ENCODE results near the gene KDM3B.

KDM3B gene

GRCh38 chr5:138331449-138332368 lies 20.8 kb upstream of the KDM3B start, which contains the start of gene CDC25C:
Gene CDC25C, minus strand, starts transcription at chr5:138331804. Its CDS starts 624 bp downstream, at chr5:138331180.
- Histone ChIP-seq H3K4me2 (ENCODE audit: low read length) (peak within 1 kb of the TSS; percentile 88), H3K27ac (ENCODE audit: low read depth, low read length) (peak within 1 kb of the TSS; percentile 47), H3K79me2 (ENCODE audit: control insufficient read depth, low read length) (peaks cover 17% of the 10 kb centered on the region), H3F3A (ENCODE audit: control insufficient read depth, insufficient read depth) (no peaks in the 10 kb centered on the region), H3K4me3 (ENCODE audit: low read length) (peak within 1 kb of the TSS; percentile 83), H4K20me1 (ENCODE audit: control insufficient read depth, insufficient read depth, low read depth, low read length) (no peaks in the 10 kb centered on the region), H3K36me3 (ENCODE audit: control insufficient read depth, low read length) (peaks cover 11% of the 10 kb centered on the region), H3K27me3 (ENCODE audit: control insufficient read depth, low read length) (no peaks in the 10 kb centered on the region), H3K9me3 (ENCODE audit: control insufficient read depth, insufficient read depth, low read length) (no peaks in the 10 kb centered on the region), H3K9me2 (replicated peaks; ENCODE audit: control insufficient read depth, low read length) (no peaks in the 10 kb centered on the region), H3K4me1 (ENCODE audit: control insufficient read depth, low read length) (peaks cover 15% of the 10 kb centered on the region)
- TF ChIP-seq EZH2phosphoT487 (IDR thresholded peaks at IDR 0.05; ENCODE audit: borderline replicate concordance, low read length) (no peak), CTCF (IDR thresholded peaks at IDR 0.05; ENCODE audit: low read depth, low read length, poor library complexity, severe bottlenecking) (no peak)

- no peaks in the 10 kb centered on the region for H3K27me3 ChIP-seq (ENCODE audit: control insufficient read depth, low read length)
- H3K9me2 ChIP-seq (replicated peaks; ENCODE audit: control insufficient read depth, low read length) = no peaks in the 10 kb centered on the region
- TF ChIP-seq CTCF (IDR thresholded peaks at IDR 0.05; ENCODE audit: low read depth, low read length, poor library complexity, severe bottlenecking) = no peak
- no peak for TF ChIP-seq EZH2phosphoT487 (IDR thresholded peaks at IDR 0.05; ENCODE audit: borderline replicate concordance, low read length)
- H3F3A ChIP-seq (ENCODE audit: control insufficient read depth, insufficient read depth) = no peaks in the 10 kb centered on the region
- H3K9me3 ChIP-seq (ENCODE audit: control insufficient read depth, insufficient read depth, low read length) = no peaks in the 10 kb centered on the region
- H3K36me3 ChIP-seq (ENCODE audit: control insufficient read depth, low read length) = peaks cover 11% of the 10 kb centered on the region
- peaks cover 31% of the 10 kb centered on the region for H3K4me1 ChIP-seq (ENCODE audit: control insufficient read depth, low read length)
- no peaks in the 10 kb centered on the region for H4K20me1 ChIP-seq (ENCODE audit: control insufficient read depth, insufficient read depth, low read depth, low read length)
- no peak overlapping the region for H3K4me3 ChIP-seq (ENCODE audit: low read length)
- no peak overlapping the region for H3K4me2 ChIP-seq (ENCODE audit: low read length)
- peaks cover 33% of the 10 kb centered on the region for H3K79me2 ChIP-seq (ENCODE audit: control insufficient read depth, low read length)
- no peak overlapping the region for H3K27ac ChIP-seq (ENCODE audit: low read depth, low read length)
These were observed 17.5 kb upstream of the KDM3B start for GRCh38 chr5:138334867-138335447.

DNA sequence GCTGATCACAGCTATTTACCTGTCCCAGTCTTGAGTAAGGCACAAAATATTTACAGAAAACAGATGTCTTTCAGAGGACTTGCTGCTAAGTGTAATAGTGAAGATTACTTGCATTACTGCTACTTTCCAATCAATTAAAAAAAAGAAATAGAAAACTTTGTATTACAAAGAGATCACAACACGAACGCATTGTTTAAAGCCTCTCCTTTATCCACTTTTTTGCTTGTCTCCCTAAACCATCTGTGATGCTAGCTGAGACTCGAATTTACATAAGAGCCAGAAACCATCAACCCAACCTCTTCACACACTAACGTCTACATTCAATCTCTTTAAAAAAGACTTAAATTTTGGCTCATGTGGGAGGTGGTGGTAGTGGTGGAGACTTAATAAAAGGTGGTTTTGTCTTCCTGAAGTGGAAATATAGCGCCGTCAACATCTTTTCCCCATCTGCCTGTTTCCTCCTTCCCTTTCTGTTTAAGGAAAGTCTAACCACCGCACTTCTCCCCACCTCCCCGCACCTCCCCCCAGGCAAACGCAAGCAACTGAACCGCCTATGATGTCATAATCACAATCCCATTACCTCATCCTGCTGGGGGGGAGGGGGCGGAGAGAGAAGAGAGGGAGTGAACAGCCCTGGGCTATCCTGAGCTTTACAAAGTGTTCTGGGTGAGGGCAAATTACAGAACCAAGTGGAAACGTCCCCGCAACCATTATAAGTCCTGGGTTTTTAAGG lies 15.4 kb upstream of the KDM3B start:
- Histone ChIP-seq H3K9me2 (replicated peaks; ENCODE audit: control insufficient read depth, low read length) (no peaks in the 10 kb centered on the region), H3K9me3 (ENCODE audit: control insufficient read depth, insufficient read depth, low read length) (no peaks in the 10 kb centered on the region), H3K27me3 (ENCODE audit: control insufficient read depth, low read length) (no peaks in the 10 kb centered on the region), H3K79me2 (ENCODE audit: control insufficient read depth, low read length) (peaks cover 38% of the 10 kb centered on the region), H4K20me1 (ENCODE audit: control insufficient read depth, insufficient read depth, low read depth, low read length) (no peaks in the 10 kb centered on the region; the same call in 1 of the 2 replicates), H3K4me3 (ENCODE audit: low read length) (peak overlapping the region; percentile 99), H3K4me1 (ENCODE audit: control insufficient read depth, low read length) (peaks cover 30% of the 10 kb centered on the region), H3K4me2 (ENCODE audit: low read length) (peak overlapping the region; percentile 70), H3K27ac (ENCODE audit: low read depth, low read length) (peak overlapping the region; percentile 56), H3F3A (ENCODE audit: control insufficient read depth, insufficient read depth) (no peaks in the 10 kb centered on the region), H3K36me3 (ENCODE audit: control insufficient read depth, low read length) (peaks cover 29% of the 10 kb centered on the region)
- TF ChIP-seq CTCF (IDR thresholded peaks at IDR 0.05; ENCODE audit: low read depth, low read length, poor library complexity, severe bottlenecking) (no peak), EZH2phosphoT487 (IDR thresholded peaks at IDR 0.05; ENCODE audit: borderline replicate concordance, low read length) (no peak)
